SK-N-SH (cell line): ENCODE results near the gene DOCK10. TPM values are rescaled to one million over a fixed set of nuclear protein-coding genes. Genes with fewer than 3 reads are reported as not detected.

Source experiments
- CHD2 ChIP-seq: fragments of 150-350 bp; IDR thresholded peaks from 2 replicates; pipeline ENCODE4 v1.6.1; 2018; ENCODE audit warnings: low read length; ENCODE audit not compliant: partially characterized antibody
- CTCF ChIP-seq: fragments of 200-600 bp; sonication (generic); IDR thresholded peaks from 2 replicates; pipeline ENCODE4 v1.6.1; 2017; ENCODE audit warnings: antibody characterized with exemption, mild to moderate bottlenecking, moderate library complexity
- ELF1 ChIP-seq: IDR thresholded peaks from 2 replicates; pipeline ENCODE4 v1.4.0; 2012
- EP300 ChIP-seq, 2 experiments: IDR thresholded peaks; 2 replicates each; pipeline versions ENCODE4 v1.4.0 to v1.6.1; 2012; ENCODE audit warnings: borderline replicate concordance in 1 of 2, low read depth in 1 of 2, low read length in 1 of 2
- FOSL2 ChIP-seq: IDR thresholded peaks from 2 replicates; pipeline ENCODE4 v1.4.0; 2012; ENCODE audit warnings: low read depth, mild to moderate bottlenecking, moderate library complexity, borderline replicate concordance
- FOXM1 ChIP-seq: IDR thresholded peaks from 2 replicates; pipeline ENCODE4 v1.4.0; 2012; ENCODE audit warnings: low read depth, mild to moderate bottlenecking
- GABPA ChIP-seq: IDR thresholded peaks from 2 replicates; pipeline ENCODE4 v1.4.0; 2012; ENCODE audit warnings: low read depth, mild to moderate bottlenecking
- JUND ChIP-seq: IDR thresholded peaks from 2 replicates; pipeline ENCODE4 v1.4.0; 2012
- MAX ChIP-seq: IDR thresholded peaks from 2 replicates; pipeline ENCODE4 v1.4.0; 2012; ENCODE audit warnings: low read depth
- MEF2A ChIP-seq: IDR thresholded peaks from 2 replicates; pipeline ENCODE4 v1.4.0; 2012; ENCODE audit warnings: low read depth, borderline replicate concordance
- MXI1 ChIP-seq: IDR thresholded peaks from 2 replicates; pipeline ENCODE4 v1.6.1; 2012; ENCODE audit warnings: mild to moderate bottlenecking, low read depth, low read length, improper control_type of control experiment
- NFIC ChIP-seq: IDR thresholded peaks from 2 replicates; pipeline ENCODE4 v1.4.0; 2012; ENCODE audit warnings: borderline replicate concordance
- NRF1 ChIP-seq: IDR thresholded peaks from 2 replicates; pipeline ENCODE4 v1.6.1; 2012; ENCODE audit warnings: low read depth, mild to moderate bottlenecking, low read length
- PBX3 ChIP-seq: IDR thresholded peaks from 2 replicates; pipeline ENCODE4; 2012
- POLR2AphosphoS5 ChIP-seq: IDR thresholded peaks from 2 replicates; pipeline ENCODE4 v1.6.1; 2012; ENCODE audit warnings: low read depth, low read length
- RAD21 ChIP-seq: IDR thresholded peaks from 2 replicates; pipeline ENCODE4 v1.6.1; 2012; ENCODE audit warnings: mild to moderate bottlenecking, low read length
- RFX5 ChIP-seq: IDR thresholded peaks from 2 replicates; pipeline ENCODE4 v1.6.1; 2012; ENCODE audit warnings: mild to moderate bottlenecking, improper control_type of control experiment, low read length
- RXRA ChIP-seq: IDR thresholded peaks from 2 replicates; pipeline ENCODE4 v1.4.0; 2012; ENCODE audit warnings: low read depth, mild to moderate bottlenecking, borderline replicate concordance
- SIN3A ChIP-seq: IDR thresholded peaks from 2 replicates; pipeline ENCODE4 v1.6.1; 2012; ENCODE audit warnings: low read depth, mild to moderate bottlenecking, low read length, moderate library complexity, borderline replicate concordance
- SMC3 ChIP-seq: IDR thresholded peaks from 2 replicates; pipeline ENCODE4 v1.6.1; 2012; ENCODE audit warnings: low read depth, low read length, improper control_type of control experiment
- TAF1 ChIP-seq: IDR thresholded peaks from 2 replicates; pipeline ENCODE4 v1.6.1; 2012; ENCODE audit warnings: low read depth, mild to moderate bottlenecking, low read length, moderate library complexity, borderline replicate concordance
- TCF12 ChIP-seq: IDR thresholded peaks from 2 replicates; pipeline ENCODE4 v1.4.0; 2012
- USF1 ChIP-seq: IDR thresholded peaks from 2 replicates; pipeline ENCODE4 v1.4.0; 2012; ENCODE audit warnings: low read depth, borderline replicate concordance
- USF2 ChIP-seq: fragments of 150-350 bp; IDR thresholded peaks from 2 replicates; pipeline ENCODE4 v1.6.1; 2017; ENCODE audit warnings: antibody characterized with exemption, low read length, low read depth, borderline replicate concordance
- YY1 ChIP-seq: IDR thresholded peaks from 2 replicates; pipeline ENCODE4 v1.4.0; 2012; ENCODE audit warnings: low read depth, mild to moderate bottlenecking
- ZBTB33 ChIP-seq: IDR thresholded peaks from 2 replicates; pipeline ENCODE4 v1.4.0; 2012; ENCODE audit warnings: low read depth, borderline replicate concordance
- polyA plus RNA-seq, 3 experiments: library from polyadenylated mRNA; depleted of rRNA; stranded (reverse); fragments of >200 nt; gene quantifications; 2 replicates each; pipeline ENCODE4 v1.2.3, GENCODE V29; 2012

DOCK10 gene
- polyA plus RNA-seq, 1 of the 3 experiments (the other 2 are of a cell fraction), result 24.1 TPM

GRCh38 chr2:225010804-225011203 lies 31.5 kb downstream of the DOCK10 start (continued):
- TF ChIP-seq CTCF (no peak), RFX5 (no peak), FOSL2 (peak; percentile 98), NFIC (peak; percentile 88), SMC3 (no peak), USF2 (no peak), TAF1 (no peak), YY1 (no peak), MXI1 (no peak), RAD21 (no peak), PBX3 (peak; percentile 94), MAX (peak; percentile 20; the same call in 1 of the 2 replicates), FOXM1 (no peak; the same call in 1 of the 2 replicates), POLR2AphosphoS5 (peak; percentile 36; the same call in 1 of the 2 replicates), ZBTB33 (no peak), JUND (peak; percentile 97), EP300 (IDR thresholded peaks at IDR 0.05; ENCODE audit: borderline replicate concordance in 1 of 2, low read depth in 1 of 2, low read length in 1 of 2) (peak in 1 of 2 experiments; percentile 96; a peak in 2 of 4 replicates), TCF12 (peak; percentile 95), NRF1 (no peak), ELF1 (no peak), CHD2 (no peak), MEF2A (peak; percentile 64; the same call in 1 of the 2 replicates), GABPA (no peak), USF1 (no peak), SIN3A (no peak), RXRA (peak; percentile 49; the same call in 1 of the 2 replicates)
